DMS 273 (cell line): Measurements from ENCODE around the gene DDX17.

Experiments used
- DNase-seq: peaks from one replicate; lab custom pipeline; 2025; ENCODE audit not compliant: unreplicated experiment; lab: John Stamatoyannopoulos, UW

DDX17 gene

GRCh38 chr22:38506118-38506962, at the start of gene DDX17:
TSS of gene DDX17 (minus strand) at chr22:38506311.
- DNase-seq = peak; percentile 96

- no peak for DNase-seq
Observed at GRCh38 chr22:38554281-38554680, 48.2 kb upstream of the DDX17 start.

GRCh38 chr22:38549101-38549894, 43.2 kb upstream of the DDX17 start:
- no peak for DNase-seq

GRCh38 chr22:38540701-38541100, 34.6 kb upstream of the DDX17 start:
- no peak for DNase-seq

GRCh38 chr22:38531251-38531938, 25.3 kb upstream of the DDX17 start:
- no peak for DNase-seq

- DNase-seq = no peak
Observed at GRCh38 chr22:38524429-38524828, 18.3 kb upstream of the DDX17 start.

GRCh38 chr22:38523479-38523878, 17.4 kb upstream of the DDX17 start:
- no peak for DNase-seq

- DNase-seq = no peak
Observed at GRCh38 chr22:38523029-38523428, 16.9 kb upstream of the DDX17 start.

GRCh38 chr22:38519453-38520250, 13.5 kb upstream of the DDX17 start:
- no peak for DNase-seq

- DNase-seq = no peak
Observed at GRCh38 chr22:38518620-38519019, 12.5 kb upstream of the DDX17 start.

- DNase-seq = peak; percentile 22
Observed at GRCh38 chr22:38513063-38513462, 7.0 kb upstream of the DDX17 start.

- DNase-seq = no peak
Observed at GRCh38 chr22:38510416-38510970, 4.4 kb upstream of the DDX17 start.

- peak; percentile 74 for DNase-seq
Observed at GRCh38 chr22:38505541-38506117, 482 bp downstream of the DDX17 start.

- peak; percentile 40 for DNase-seq
Observed at GRCh38 chr22:38504731-38505540, 1.2 kb downstream of the DDX17 start.

GRCh38 chr22:38503021-38503420, 3.1 kb downstream of the DDX17 start:
- no peak for DNase-seq

- DNase-seq = no peak
Observed at GRCh38 chr22:38501797-38502672, 4.1 kb downstream of the DDX17 start.

- no peak for DNase-seq
Observed at GRCh38 chr22:38497869-38498268, 8.2 kb downstream of the DDX17 start.

GRCh38 chr22:38494939-38495338, 11.2 kb downstream of the DDX17 start:
- no peak for DNase-seq
